ENCODE measurements around the gene PAF1. TPM values are rescaled to one million over a fixed set of nuclear protein-coding genes. Genes with fewer than 3 reads are reported as not detected.
"Not testable (repeated sequence)": the region's sequence is repeated elsewhere in the genome, so short reads cannot be mapped to it uniquely, and the experiment has no call there.

The PAF1 gene
- total RNA-seq, 4 donors from 2014 or later: 30.8 to 48.3 (median 44.3) TPM

- Histone ChIP-seq H3K36me3 (peaks cover 0 to 8% (median 4%) of the 10 kb centered on the region in 3 donors), H3K4me1 (peaks cover 0 to 60% (median 35%) of the 10 kb centered on the region in 4 donors), H3K27me3 (no peaks in the 10 kb centered on the region), H3K9me3 (no peaks in the 10 kb centered on the region), H3K4me3 (peak overlapping the region; percentile 77 to 97 (median 89)), H3K27ac (peak overlapping the region; percentile 94 to 100 (median 97))
- DNase-seq (ENCODE audit: low spot score in 2 of 2): no peak
- WGBS, 2 donors: 2% methylated on average over 17 to 35 of the region's 51 CpGs
- no peak for TF ChIP-seq CTCF (IDR thresholded peaks at IDR 0.05)
- no peak for TF ChIP-seq EP300 (IDR thresholded peaks at IDR 0.05)
- TF ChIP-seq POLR2A (IDR thresholded peaks at IDR 0.05): no peak
Observed at GRCh38 chr19:39342647-39343305, 48.1 kb downstream of the PAF1 start.

GRCh38 chr19:39341719-39342604, 48.9 kb downstream of the PAF1 start, which contains the start of gene SAMD4B:
Gene SAMD4B (plus strand): TSS chr19:39342421. CDS start chr19:39356894, 14,473 bp downstream.
- TF ChIP-seq POLR2A (IDR thresholded peaks at IDR 0.05) (peak; percentile 94 to 97), CTCF (IDR thresholded peaks at IDR 0.05) (peak; percentile 87 to 97 (median 91)), EP300 (IDR thresholded peaks at IDR 0.05) (peak; percentile 61 to 94)
- H3K36me3 ChIP-seq: peaks cover 0 to 8% (median 4%) of the 10 kb centered on the region in 3 donors
- peak within 1 kb of the TSS; percentile 77 to 97 (median 89) for H3K4me3 ChIP-seq
- 1% methylated on average over 14 to 48 of the region's 105 CpGs for WGBS, 2 donors
- DNase-seq (ENCODE audit: low spot score in 2 of 2): peak; percentile 97 to 98
- H3K27ac ChIP-seq: peak within 1 kb of the TSS; percentile 94 to 100 (median 97)
- no peaks in the 10 kb centered on the region for H3K9me3 ChIP-seq
- H3K27me3 ChIP-seq: no peaks in the 10 kb centered on the region
- H3K4me1 ChIP-seq: peaks cover 0 to 52% (median 31%) of the 10 kb centered on the region in 4 donors

GRCh38 chr19:39341129-39341718, 49.7 kb downstream of the PAF1 start:
- H3K4me1 ChIP-seq: peaks cover 0 to 45% (median 30%) of the 10 kb centered on the region in 4 donors
- H3K27me3 ChIP-seq: no peaks in the 10 kb centered on the region
- no peaks in the 10 kb centered on the region for H3K9me3 ChIP-seq
- H3K4me3 ChIP-seq: peak overlapping the region; percentile 51 to 96 (median 58)
- DNase-seq (ENCODE audit: low spot score in 2 of 2): no peak
- peak overlapping the region; percentile 55 to 99 (median 84) for H3K27ac ChIP-seq
- H3K36me3 ChIP-seq: peaks cover 0 to 8% (median under 1%) of the 10 kb centered on the region in 3 donors
- 1 to 2% methylated on average over 17 of the region's 17 CpGs for WGBS, 2 donors
- TF ChIP-seq POLR2A (IDR thresholded peaks at IDR 0.05) (no peak), CTCF (IDR thresholded peaks at IDR 0.05) (no peak), EP300 (IDR thresholded peaks at IDR 0.05) (no peak)

GRCh38 chr19:39340156-39340555, 50.8 kb downstream of the PAF1 start:
- not testable (repeated sequence) for H3K27ac ChIP-seq; H3K9me3 ChIP-seq; H3K4me3 ChIP-seq; H3K36me3 ChIP-seq; H3K27me3 ChIP-seq; DNase-seq (ENCODE audit: low spot score in 2 of 2)
- 79 to 87% methylated on average over 7 of the region's 7 CpGs for WGBS, 2 donors
- peaks cover 0 to 34% (median 20%) of the 10 kb centered on the region in 4 donors for H3K4me1 ChIP-seq

- H3K9me3 ChIP-seq: no peaks in the 10 kb centered on the region
- DNase-seq (ENCODE audit: low spot score in 2 of 2): no peak
- TF ChIP-seq CTCF (IDR thresholded peaks at IDR 0.05) (no peak), EP300 (IDR thresholded peaks at IDR 0.05) (no peak), POLR2A (IDR thresholded peaks at IDR 0.05) (no peak)
- no peak overlapping the region for H3K27ac ChIP-seq
- 91 to 95% methylated on average over 1 of the region's 1 CpG for WGBS, 2 donors
- H3K4me3 ChIP-seq: no peak overlapping the region
- peaks cover 0 to 29% (median 18%) of the 10 kb centered on the region in 4 donors for H3K4me1 ChIP-seq
- no peaks in the 10 kb centered on the region for H3K27me3 ChIP-seq
- H3K36me3 ChIP-seq: no peaks in the 10 kb centered on the region
Observed at GRCh38 chr19:39339674-39340073, 51.2 kb downstream of the PAF1 start.
